PFSK-1 (cell line): ENCODE data around the gene ZNF215.

Source experiments
- SIN3A ChIP-seq: IDR thresholded peaks from 2 replicates; pipeline ENCODE4 v1.6.1; 2012; ENCODE audit warnings: mild to moderate bottlenecking, low read length, moderate library complexity, borderline replicate concordance; ENCODE audit not compliant: insufficient read depth
- TAF1 ChIP-seq: IDR thresholded peaks from 2 replicates; pipeline ENCODE4 v1.6.1; 2012; ENCODE audit warnings: low read length, control low read depth, borderline replicate concordance; ENCODE audit not compliant: insufficient read depth

GRCh38 chr11:6892400-6892799 is 33.8 kb upstream of the ZNF215 start, which contains the start of gene OR2D2:
- TF ChIP-seq TAF1 (no peak), SIN3A (no peak)
